Measurements from ENCODE around the gene RFNG. TPM values are rescaled to one million over a fixed set of nuclear protein-coding genes. Genes with fewer than 3 reads are reported as not detected.

RFNG gene
- polyA plus RNA-seq, 1 experiment: 23.7 TPM

DNA sequence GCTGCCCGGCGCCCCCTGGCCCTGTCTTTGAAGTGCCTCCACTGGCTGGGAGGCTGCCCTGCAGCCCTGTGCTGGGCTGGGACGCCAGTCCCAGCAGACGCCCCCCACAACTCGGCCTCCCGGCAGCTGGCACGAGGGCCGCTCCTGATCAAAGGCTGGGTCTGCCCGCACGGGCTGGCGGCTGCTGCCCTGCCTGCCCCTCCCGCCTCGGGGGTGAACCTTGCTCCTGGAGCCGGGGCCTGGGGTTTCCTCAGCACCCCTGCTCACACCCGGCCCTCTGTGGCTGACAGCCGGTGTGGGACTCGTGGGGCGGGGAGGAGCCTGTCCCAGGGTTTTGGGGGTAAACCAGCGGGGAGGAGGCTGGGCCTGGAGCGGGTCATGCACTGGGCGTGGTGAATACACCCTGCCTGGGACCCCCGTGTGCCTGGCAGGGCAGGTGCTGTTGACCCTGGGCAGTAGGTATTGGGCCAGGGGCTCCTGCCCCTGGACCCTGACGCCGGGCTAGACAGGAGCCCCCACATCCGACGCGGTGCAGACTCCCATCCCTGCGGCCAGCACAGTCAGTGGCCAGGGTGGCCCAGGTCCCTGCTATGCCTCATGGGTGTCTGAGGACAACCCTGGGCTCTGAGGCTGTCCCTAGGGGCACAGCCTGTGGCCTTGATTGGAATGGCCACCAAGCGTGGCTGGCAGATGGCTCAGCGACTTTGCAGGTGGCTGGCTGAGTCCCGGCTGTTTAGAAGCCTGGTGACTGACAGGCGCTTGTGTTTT is 50.6 kb downstream of the RFNG start:
- Histone ChIP-seq H3K4me3 (ENCODE audit: low read depth, low read length) (no peak overlapping the region), H3K27me3 (ENCODE audit: control insufficient read depth, insufficient read depth, low read length) (no peaks in the 10 kb centered on the region), H3K36me3 (ENCODE audit: control insufficient read depth, insufficient read depth, low read length) (no peaks in the 10 kb centered on the region; the same call in none of the 2 replicates)
- no peak for DNase-seq (ENCODE audit: low read depth)
- TF ChIP-seq, protein P1, sequence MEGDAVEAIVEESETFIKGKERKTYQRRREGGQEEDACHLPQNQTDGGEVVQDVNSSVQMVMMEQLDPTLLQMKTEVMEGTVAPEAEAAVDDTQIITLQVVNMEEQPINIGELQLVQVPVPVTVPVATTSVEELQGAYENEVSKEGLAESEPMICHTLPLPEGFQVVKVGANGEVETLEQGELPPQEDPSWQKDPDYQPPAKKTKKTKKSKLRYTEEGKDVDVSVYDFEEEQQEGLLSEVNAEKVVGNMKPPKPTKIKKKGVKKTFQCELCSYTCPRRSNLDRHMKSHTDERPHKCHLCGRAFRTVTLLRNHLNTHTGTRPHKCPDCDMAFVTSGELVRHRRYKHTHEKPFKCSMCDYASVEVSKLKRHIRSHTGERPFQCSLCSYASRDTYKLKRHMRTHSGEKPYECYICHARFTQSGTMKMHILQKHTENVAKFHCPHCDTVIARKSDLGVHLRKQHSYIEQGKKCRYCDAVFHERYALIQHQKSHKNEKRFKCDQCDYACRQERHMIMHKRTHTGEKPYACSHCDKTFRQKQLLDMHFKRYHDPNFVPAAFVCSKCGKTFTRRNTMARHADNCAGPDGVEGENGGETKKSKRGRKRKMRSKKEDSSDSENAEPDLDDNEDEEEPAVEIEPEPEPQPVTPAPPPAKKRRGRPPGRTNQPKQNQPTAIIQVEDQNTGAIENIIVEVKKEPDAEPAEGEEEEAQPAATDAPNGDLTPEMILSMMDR (IDR thresholded peaks at IDR 0.05; ENCODE audit: insufficient read depth, low read depth, low read length): no peak
- ChIA-PET CTCF (no interaction called here), POLR2A (no interaction called here)

- no peaks in the 10 kb centered on the region; the same call in none of the 2 replicates for H3K36me3 ChIP-seq (ENCODE audit: control insufficient read depth, insufficient read depth, low read length)
- ChIA-PET POLR2A (no interaction called here), CTCF (no interaction called here)
- no peak overlapping the region for H3K4me3 ChIP-seq (ENCODE audit: low read depth, low read length)
- TF ChIP-seq, protein P1 (IDR thresholded peaks at IDR 0.05; ENCODE audit: insufficient read depth, low read depth, low read length): no peak
- DNase-seq (ENCODE audit: low read depth): no peak
- no peaks in the 10 kb centered on the region for H3K27me3 ChIP-seq (ENCODE audit: control insufficient read depth, insufficient read depth, low read length)
Observed at GRCh38 chr17:81999976-82000802, 51.4 kb downstream of the RFNG start.

GRCh38 chr17:81999587-81999975 is 52.0 kb downstream of the RFNG start:
- Histone ChIP-seq H3K27me3 (ENCODE audit: control insufficient read depth, insufficient read depth, low read length) (no peaks in the 10 kb centered on the region), H3K4me3 (ENCODE audit: low read depth, low read length) (no peak overlapping the region), H3K36me3 (ENCODE audit: control insufficient read depth, insufficient read depth, low read length) (no peaks in the 10 kb centered on the region; the same call in none of the 2 replicates)
- POLR2A ChIA-PET: no interaction called here
- CTCF ChIA-PET: no interaction called here
- DNase-seq (ENCODE audit: low read depth): no peak
- TF ChIP-seq, protein P1 (IDR thresholded peaks at IDR 0.05; ENCODE audit: insufficient read depth, low read depth, low read length): no peak

DNA sequence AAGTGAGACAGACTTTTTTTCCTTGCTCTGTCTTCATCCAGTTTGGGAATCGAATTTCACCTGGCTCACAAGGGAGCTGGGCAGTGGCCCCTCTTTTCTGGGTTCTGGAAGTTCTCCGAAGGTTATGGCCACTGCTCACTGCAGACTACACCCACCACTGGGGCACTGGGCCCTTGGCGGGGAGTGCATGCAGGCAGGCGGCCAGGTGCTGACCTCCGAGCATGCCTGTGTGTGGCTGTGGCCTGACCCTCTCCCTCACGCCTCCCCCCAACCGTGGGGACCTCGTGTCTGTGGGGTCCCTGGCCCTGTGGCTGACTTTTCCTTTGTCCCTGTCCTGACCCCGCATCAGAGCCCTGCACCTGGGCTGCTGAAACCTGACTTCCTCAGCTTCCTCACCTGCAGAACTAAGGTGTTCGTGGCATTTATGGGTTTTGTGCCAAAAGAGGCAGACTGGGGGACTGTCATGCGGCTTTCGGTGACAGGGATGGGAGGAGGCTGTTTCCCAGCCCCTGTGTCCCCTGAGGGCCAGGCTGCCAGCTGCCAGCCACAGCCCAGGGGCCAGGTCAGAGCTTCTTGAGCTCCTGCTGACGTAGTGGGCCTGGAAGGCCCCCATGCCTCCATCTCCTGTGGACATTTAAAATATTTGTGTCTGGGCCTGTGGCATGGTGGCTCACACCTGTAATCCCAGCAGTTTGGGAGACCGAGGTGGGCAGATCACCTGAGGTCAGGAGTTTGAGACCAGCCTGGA is 52.7 kb downstream of the RFNG start:
- TF ChIP-seq, protein P1 (IDR thresholded peaks at IDR 0.05; ENCODE audit: insufficient read depth, low read depth, low read length): no peak
- no peak for DNase-seq (ENCODE audit: low read depth)
- ChIA-PET CTCF (no interaction called here), POLR2A (no interaction called here)
- H3K4me3 ChIP-seq (ENCODE audit: low read depth, low read length): no peak overlapping the region
- peaks cover 2% of the 10 kb centered on the region for H3K36me3 ChIP-seq (ENCODE audit: control insufficient read depth, insufficient read depth, low read length)
- no peaks in the 10 kb centered on the region for H3K27me3 ChIP-seq (ENCODE audit: control insufficient read depth, insufficient read depth, low read length)

GRCh38 chr17:81998212-81998611 is 53.4 kb downstream of the RFNG start:
- Histone ChIP-seq H3K36me3 (ENCODE audit: control insufficient read depth, insufficient read depth, low read length) (peaks cover 3% of the 10 kb centered on the region), H3K27me3 (ENCODE audit: control insufficient read depth, insufficient read depth, low read length) (no peaks in the 10 kb centered on the region), H3K4me3 (ENCODE audit: low read depth, low read length) (no peak overlapping the region)
- DNase-seq (ENCODE audit: low read depth): no peak
- TF ChIP-seq, protein P1 (IDR thresholded peaks at IDR 0.05; ENCODE audit: insufficient read depth, low read depth, low read length): no peak
- POLR2A ChIA-PET: no interaction called here
- CTCF ChIA-PET: no interaction called here

All from BJ (cell line).